Stimulated activated CD4-positive, alpha-beta T cell treated with anti-CD3 and anti-CD28 coated beads, Interleukin-2, amount 100 ng/mL, for 4 hours (primary cell): ENCODE results near the gene HEMK1.

ENCODE experiments used
- DNase-seq: peaks from one replicate; pipeline ENCODE4 v3.0.0-alpha.2; 2020; ENCODE audit warnings: low read depth

Gene HEMK1

DNA sequence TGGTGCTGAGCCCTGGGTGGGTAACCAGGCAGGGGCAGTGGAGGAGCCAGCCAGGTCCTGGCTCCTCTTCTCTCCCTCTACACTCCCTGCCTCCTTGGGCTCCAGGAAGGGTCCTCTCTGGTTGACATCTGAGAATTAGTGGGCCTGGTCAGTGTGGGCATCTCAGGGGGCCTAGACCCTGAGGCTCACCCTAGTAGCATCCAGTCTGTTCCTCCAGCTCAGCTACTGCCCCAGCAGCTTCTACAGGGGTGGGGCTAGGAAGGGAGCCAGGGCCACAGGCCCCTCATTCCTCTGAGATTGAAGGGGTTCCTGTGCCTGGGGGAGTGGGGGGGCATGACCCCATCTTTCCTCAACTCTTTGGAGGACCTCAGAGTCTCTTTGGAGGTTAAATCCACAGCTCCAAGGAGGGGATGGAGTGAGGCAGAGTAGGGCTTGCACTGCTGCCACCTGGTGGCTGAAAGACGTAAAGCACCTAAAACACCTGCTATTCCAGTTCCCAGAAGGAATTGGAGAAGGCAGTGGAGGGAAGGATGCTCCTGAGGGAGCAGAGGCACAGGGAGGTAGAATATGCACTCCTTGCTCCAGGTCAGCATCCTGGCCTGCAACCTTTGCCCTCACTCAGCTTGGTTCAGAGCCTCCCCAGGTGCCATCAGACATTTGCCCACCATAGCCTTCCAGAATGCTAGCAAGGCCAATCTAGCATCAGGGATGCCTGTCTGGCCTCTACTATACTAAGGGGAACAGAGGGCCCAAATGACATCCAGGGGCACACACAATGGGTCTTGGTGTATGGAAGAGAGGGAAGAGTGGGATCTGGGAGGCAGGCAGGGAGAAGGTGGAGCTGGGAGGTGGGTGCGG lies 26.9 kb upstream of the HEMK1 start:
- peak; percentile 22 for DNase-seq

DNA sequence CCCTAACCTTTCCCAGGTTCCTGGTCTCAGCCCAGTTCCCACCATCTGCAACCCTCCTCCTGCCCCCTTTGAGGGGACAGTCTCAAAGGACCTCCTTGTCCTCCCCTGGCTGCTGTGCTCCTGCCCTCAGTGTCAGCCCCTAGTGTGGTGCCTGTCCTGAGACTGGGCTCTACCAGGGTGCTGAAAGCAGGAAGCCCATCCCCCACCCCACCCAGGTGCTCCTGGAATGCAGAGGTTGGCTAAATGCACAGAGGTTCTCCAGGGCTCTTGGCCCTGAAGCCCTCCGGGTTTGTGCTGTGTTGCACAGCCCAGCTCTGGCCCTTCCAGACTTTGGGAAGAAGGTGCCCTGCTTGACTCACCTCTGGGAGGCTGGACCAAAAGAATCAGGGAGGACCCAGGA lies 23.5 kb upstream of the HEMK1 start:
- DNase-seq, result no peak

DNA sequence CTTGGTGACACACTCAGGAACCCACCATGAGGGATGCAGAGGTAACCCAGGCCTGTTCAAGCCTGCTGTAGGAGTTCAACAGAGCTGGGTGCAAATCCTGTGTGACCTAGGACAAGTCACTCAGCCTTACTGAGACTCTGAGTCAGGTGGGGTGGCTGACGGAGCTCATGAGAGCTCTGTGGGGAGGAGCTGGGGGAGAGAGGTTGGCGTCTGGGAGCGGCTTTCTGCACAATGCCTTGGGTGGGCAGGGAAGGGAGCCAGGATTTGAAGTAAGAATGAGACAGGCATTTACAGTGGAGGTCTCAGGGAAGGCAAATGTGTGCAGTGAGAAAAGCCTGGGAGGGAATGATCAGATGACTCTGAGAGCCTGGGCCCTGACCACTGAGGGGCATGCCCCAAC lies 20.1 kb upstream of the HEMK1 start:
- no peak for DNase-seq

DNA sequence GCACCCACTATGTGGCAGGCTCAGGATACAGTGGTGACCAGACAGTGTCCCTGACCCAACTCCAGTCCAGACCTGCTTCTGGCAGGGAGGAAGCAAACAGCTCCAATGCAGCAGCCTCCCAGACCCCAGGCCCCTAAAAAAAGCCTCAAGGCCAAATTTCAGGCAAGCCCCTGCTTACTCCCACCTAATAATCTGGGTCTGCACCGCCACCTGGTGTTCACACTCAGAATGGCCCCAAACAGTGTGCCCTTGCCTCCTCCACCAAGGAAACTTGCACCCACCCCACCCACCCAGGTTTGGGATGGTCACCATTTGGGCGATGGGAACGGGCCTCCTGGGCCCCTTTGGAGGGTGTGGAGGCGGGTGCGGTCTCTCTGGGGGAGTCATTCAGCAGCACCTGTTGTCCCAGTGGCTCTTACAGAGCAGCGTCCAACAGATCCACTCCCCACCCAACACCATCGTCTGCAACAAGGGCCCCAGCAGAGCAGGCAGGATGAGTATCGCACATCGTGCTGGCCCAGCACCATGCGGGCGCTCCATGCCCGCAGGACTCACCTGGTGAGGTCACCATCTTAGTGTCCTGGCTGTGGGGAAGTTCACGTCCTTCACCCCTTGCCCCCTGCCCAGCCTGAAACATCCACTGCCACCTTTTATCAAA lies 19.1 kb upstream of the HEMK1 start:
- peak; percentile 33 for DNase-seq

DNA sequence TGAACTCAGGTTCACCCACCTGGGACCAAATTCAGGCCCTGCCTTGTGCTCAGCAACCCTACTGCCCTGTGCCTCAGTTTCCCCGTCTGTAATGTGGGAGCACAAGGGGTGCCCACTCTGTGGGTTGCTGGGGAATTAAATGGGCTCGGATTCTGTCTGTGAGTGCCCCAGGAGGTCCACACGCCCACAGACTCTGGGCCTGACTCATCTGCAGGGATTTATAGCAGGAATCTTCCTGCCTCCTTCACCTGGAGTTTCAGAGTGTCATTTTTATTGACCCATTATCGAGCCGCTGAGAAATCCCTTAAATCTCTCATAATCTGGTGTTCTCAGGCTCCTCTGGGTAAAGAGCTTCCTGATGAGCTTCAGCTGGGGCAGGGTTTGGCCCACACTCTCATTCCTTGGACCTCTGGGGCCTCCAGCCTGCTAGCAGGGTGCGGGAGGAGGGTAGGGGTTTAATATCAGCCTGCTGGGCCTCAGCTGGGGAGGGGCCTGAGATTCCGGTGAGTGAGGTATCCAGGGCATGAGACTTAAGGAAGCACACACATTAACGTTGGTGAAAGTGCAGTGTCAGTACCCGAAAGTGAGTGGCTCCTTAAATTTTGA lies 18.2 kb upstream of the HEMK1 start:
- DNase-seq, result no peak

DNA sequence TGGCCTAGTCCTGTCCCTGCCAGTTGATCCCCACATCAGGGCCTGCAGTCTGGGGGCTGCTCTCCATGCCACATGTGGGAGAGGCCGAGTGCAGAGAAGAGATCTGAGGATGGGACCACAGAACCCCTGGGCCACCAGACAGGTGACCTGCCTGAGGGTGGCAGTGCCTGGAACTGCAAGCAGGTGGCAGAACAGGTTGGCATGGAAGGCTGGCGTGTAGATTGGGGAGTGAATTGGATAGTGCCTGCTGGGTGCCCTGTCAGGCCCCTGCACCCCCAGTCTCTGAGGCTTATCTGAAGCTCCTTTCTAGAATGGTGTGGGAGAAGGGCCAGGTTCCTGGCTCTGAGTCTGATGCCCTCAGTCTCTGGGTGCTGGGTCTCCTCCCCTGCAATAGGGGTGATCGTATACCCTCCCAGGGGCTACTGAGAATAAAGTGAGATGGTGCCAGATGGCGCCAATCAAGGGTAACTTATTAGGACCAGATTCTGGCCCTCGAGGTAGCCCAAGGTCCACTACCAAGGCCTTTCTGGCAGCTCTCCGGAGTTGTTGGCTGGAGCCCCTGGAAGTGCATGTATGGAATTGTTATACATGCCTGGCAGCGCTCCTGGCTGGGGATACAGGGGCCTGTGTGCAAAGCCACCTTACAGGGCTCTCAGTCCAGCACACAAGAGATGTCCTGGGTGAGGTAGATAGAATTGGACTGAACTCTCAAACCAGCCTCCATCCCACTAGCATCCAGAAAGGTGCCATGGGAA lies 17.5 kb upstream of the HEMK1 start:
- no peak for DNase-seq

DNA sequence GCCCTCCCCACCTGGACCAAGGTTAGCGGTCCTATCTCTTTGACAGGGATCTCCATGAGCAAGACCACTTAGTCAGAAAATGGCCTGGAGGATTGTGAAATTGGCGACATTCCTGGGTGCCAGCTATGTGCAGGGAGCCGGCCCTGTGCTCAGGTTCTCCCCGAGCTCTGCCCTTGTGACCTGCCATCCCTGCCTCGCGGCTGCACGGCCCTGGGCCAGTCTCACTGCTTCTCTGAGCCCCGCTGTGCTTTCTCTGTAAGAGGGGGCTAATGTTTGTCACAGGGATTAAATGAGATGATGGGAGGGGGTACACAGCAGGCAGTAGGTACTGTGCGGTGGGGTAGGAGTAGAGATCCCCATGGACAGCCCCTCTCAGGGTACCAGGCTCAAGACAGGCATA lies 16.7 kb upstream of the HEMK1 start:
- DNase-seq, result no peak

DNA sequence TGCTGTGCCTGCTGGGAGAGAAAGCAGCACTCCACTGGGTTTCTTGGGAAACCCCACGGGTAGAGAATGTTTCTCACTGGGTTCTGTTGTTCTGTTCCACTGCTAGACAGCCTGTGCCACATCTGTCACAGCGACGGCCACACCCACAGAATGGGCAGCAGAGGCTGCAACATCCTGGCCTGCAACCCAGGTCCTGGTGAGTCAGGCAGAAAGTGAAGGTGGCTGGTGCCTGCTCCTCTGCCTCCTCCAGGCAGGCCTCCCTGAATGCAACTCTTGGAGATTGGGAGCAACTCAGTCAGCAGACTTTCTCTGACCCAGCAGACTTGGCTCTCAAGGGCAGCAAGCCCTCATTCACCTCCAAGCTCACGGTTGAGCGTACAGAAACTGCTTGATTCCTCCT lies 14.8 kb upstream of the HEMK1 start:
- DNase-seq, result no peak

DNA sequence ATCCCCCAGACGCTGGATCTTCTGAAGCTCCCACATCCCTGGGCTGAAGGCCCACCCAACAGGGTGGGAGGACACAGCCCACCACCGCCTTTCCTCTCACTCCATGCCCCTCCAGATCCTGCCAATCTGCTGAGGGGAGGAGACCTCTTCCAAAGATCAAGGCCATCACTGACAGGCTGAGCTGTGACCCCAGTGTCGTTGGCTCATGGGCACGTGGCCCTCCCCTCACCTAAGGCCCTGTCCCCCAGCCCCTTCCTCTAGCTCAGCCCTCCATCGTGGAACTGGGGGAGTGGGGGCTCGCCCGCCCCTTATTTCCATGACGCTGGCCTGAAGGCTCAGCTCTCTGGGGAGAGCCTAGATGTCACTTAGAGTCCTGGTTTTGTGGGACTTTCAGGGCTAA lies 12.2 kb upstream of the HEMK1 start:
- no peak for DNase-seq

DNA sequence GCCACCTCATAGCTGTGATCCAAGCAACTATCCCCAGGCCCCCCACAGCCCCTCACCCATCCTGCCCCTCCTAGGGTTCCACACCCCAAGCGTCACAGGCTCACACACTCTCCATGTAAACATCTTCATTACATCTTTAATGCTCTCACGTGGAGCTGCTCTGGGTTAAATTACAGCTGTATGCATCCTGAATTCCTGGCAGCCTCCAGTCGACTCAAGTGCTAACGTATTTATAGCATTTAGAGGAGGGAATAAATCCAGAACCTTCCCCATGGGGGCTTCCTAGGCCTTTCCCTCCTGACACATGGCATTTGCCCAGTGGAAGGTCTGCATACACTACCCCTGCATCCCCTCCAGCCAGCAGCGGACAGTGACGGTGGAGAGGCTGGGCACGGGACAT lies 11.4 kb upstream of the HEMK1 start:
- no peak for DNase-seq

DNA sequence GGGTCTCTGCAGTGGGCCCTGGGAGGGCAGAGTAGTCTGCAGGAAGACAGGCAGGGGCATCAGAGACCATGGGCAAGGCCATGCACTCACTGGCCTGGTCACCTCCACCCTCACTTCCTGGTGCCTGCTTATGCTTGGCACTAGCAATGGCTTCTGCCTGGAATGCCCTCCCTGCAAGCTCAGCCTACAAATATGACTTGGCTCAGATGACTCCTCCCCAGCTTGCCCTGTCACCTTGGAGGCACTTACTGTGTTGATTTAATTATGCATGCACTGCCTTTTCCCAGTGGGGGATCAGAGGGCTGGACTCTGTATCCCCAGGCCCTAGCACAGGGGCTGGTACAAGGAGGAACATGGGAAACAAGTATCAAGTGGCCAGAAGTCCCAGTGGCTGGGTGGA lies 9.6 kb upstream of the HEMK1 start:
- no peak for DNase-seq

DNA sequence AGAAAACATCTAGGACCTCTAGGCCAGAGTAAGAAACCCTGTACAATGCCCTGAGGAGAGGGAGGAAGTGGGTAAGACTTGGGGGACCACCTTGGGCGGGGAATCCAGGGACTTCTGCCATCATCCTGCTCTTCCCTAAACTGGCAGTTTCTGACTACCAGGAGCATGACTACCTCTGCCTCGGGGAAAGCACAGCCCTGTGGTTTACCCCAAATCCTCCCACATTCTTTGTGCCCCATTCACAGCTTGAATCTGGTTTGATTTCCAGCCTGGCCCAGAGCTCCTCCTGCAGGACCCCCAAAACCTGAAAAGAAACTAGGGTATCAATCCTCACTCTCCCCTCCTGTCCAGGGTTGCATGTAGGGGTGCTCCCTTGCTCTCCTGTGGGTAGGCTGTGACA lies 6.5 kb upstream of the HEMK1 start:
- no peak for DNase-seq

DNA sequence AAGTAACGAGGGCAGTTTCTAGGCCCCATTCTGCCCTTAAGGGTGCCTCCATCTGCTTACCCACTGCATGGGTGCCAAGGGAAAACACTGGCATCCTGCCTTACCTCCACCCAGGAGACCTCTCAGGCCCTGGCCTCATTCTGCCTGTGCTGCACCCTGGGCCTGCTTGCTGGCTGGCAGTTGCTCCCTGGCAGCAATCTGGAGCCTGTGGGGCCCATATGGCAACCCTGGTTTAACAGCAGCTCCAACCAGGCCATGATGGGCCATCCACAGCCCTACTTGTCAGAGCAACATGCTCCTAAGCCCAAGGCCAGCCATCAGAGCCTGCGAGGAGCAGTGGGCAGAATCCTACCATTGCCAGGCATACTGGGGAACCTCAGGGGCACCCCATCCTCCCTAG lies 5.5 kb upstream of the HEMK1 start:
- no peak for DNase-seq

DNA sequence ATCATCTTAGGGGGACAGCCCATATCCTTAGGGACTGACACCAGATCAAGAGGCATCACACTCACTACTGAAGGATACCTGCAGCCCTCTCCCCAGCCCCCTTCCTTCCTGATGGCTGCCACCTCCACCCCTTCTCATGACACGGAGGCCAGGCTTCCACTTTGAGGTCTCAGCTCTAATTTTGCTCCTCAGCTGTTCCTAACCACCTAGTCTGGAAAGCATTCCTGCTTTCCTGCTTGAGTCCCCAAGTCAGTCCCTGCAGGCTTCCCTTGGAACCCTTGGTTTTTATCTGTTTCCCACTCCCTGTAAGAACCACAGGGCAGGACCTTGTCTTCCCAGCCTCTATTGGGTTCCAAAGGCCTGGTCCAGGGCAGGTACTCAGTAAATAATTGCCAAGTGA lies 5.0 kb upstream of the HEMK1 start:
- no peak for DNase-seq

DNA sequence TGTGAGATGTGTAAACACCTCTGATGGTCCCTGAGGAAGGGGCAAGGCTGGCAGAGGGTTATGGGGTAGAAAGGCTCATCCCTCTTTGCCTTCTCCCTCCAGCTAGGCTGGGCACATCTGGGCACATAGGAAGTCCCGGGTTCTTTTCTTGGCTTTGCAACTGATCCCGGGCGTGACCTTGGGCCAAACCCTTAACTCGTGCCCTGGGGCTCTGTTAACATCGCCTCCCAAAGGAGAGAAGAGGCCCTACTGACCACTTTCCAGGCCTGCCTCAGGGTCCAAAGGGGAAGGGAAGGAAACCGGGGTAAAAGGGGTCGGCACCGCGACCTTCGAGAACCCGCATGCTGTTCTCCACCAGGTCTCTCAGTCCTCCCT lies 2.3 kb upstream of the HEMK1 start:
- DNase-seq, result no peak

DNA sequence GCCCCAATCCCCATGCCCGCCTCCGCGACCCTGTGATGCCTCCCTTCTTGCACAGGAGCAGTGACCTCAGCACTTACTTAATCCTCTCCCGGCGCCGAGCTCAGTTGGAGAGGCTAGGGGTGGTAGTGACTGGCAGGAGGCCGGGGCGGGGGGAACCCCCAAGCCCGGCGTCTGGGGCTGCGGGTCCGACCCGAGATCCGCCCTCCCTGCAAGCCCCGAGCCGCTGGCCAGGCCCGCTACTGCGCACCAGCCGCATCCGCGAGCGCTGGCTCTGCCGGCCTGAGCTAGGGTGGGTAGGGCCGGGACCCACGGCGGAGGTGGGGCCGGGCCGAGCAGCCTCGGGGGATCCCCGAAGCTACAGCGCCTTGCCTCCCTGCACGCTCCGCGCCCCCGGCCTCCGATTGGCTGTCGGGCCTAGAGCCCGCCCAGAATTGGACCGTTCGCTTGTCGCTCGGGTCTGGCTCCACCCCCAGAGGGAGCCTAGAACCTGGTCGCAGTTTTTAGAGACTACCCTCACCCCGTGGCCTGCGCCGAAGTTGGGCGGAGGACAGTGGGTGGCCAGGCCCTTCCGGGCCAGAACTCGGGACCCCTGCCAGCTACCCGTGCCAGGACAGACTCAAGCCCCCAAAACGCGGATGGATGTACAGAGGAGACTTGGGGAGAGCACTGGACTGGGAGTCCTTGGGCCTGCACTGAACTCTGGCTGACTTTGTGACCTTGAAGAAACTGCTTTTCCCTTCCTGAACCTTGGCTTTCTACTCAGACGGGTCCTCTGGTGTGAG lies 1.7 kb upstream of the HEMK1 start, which contains the start of gene C3orf18:
Gene C3orf18, minus strand, starts transcription at position 362 of the 782 bp plus-strand sequence. CDS start 2,048 bp downstream, outside the sequence.
- peak; percentile 94 for DNase-seq

DNA sequence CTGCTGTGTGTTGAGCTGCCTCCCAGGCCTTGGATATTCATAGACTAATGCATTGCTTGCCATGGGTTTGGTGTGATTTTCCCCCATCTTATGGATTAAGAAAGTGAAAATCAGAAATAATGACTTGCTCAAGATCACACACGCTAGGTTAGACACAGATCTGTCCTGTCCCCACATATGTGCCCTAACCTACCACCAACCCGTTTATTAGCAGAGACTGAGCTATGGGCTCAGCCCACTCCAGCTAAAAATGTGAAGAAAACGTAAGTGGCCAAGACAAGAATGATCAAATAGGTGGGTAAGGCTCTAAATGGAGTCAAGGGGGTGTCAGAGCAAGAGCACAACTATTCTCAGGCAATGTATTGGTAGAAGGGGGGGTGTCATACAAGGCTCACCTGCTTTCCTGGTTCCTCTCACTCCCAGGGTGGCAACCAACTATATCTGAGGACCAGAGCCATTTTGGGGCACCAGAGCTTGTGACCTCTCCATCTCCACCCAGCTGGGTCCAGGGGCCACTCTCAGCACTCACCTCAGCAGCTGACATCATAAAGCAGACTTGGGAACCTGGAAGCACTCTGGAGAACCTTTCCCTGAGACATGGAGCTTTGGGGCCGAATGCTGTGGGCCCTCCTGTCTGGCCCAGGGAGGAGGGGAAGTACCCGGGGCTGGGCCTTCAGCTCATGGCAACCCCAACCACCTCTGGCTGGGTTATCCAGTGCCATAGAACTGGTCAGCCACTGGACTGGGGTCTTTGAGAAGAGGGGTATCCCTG lies 1.4 kb downstream of the HEMK1 start:
- no peak for DNase-seq

DNA sequence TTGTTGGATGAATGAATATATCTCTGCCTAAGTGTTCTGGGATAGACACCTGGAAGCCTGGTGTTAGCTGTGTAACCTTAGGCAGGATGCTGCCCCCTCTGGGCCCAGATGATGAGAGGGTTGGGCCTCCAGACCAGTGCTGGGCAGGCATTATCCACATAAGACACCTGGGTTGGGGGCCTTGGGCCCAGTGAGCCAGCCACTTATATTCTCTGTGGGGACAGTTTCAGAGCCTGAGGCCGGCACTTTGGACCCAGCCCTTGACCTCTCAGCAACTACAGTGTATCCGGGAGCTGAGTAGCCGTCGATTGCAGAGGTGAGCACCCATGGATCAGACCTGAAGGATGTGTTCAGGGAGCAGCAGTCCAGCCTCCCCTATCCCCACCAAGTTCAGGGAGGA lies 2.2 kb downstream of the HEMK1 start:
- no peak for DNase-seq

DNA sequence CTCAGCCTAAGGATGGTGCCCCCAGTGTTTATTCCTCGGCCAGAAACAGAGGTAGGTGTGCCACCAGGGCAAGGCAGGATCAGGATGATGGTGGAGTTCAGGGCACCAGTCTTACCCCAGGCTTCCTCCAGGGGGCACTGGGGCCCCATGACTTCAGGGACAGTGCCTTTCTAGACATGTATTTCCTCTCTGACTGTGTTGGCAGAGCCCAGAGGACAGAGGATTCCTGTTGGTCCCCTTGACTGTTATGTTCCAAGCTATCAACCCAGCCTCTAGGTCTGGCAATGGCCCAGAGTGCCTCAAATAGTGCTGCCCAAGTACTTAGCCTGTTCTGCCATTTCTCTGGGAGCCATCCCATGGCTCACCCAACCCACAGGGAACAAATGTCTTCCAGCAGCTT lies 2.8 kb downstream of the HEMK1 start:
- peak; percentile 75 for DNase-seq

DNA sequence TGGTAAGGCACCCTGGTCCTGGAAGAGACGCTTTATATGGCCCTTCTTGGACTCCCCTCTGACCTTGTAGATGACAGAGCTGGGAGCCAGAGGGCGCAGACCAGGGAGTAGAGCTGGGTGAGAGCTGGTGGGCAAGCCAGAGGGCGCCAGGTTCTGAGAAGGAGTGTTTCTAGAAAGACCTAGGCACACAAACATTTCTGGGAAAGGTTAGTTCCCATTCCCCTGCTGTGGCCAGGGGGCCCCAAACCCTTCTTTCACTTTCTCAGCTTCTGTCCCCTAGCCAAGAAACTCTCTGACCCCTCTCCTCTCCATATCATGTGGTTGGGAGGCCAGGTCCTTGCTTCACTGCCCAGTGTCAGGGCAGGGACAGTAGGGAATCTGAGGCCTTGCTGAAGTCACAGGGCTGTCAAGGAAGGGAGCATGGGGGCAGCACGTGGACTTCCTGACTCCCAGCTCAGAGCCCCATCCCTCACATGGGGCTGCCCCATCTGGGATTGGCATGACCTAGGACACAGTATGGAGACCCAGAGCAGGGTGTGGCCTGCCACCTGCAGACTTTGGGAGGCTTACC lies 3.6 kb downstream of the HEMK1 start:
- no peak for DNase-seq
